ENCODE results near the gene PCDHB9.
"Not testable (repeated sequence)": the region's sequence is repeated elsewhere in the genome, so short reads cannot be mapped to it uniquely, and the experiment has no call there.

Gene PCDHB9

DNA sequence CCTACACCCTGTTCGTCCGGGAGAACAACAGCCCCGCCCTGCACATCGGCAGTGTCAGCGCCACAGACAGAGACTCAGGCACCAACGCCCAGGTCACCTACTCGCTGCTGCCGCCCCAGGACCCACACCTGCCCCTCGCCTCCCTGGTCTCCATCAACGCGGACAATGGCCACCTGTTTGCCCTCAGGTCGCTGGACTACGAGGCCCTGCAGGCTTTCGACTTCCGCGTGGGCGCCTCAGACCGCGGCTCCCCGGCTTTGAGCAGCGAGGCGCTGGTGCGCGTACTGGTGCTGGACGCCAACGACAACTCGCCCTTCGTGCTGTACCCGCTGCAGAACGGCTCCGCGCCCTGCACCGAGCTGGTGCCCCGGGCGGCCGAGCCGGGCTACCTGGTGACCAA is 1.7 kb downstream of the PCDHB9 start:
- not testable (repeated sequence) for DNase-seq (ENCODE audit: low spot score)

DNA sequence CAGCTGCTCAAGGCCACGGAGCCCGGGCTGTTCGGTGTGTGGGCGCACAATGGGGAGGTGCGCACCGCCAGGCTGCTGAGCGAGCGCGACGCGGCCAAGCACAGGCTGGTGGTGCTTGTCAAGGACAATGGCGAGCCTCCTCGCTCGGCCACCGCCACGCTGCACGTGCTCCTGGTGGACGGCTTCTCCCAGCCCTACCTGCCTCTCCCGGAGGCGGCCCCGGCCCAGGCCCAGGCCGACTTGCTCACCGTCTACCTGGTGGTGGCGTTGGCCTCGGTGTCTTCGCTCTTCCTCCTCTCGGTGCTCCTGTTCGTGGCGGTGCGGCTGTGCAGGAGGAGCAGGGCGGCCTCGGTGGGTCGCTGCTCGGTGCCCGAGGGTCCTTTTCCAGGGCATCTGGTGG is 2.2 kb downstream of the PCDHB9 start:
- DNase-seq (ENCODE audit: low spot score): not testable (repeated sequence)

DNA sequence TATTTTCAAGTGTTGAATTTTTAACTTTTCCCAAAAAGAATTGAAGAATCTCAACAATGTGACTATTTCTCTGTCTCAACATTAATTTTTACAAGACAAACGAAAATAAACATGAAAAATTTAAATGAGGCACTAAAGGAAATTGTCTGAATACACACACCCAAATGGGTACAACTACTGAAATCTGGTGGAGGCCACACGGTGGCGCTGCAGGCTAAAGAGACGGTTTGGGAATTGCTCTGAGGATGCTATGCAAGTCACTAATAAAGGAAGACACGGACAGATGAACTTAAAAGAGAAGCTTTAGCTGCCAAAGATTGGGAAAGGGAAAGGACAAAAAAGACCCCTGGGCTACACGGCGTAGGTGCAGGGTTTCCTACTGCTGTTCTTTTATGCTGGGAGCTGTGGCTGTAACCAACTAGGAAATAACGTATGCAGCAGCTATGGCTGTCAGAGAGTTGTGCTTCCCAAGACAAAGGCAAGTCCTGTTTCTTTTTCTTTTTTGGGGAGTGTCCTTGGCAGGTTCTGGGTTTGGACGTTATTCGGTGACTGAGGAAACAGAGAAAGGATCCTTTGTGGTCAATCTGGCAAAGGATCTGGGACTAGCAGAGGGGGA is 5.3 kb downstream of the PCDHB9 start, which contains the start of gene PCDHB10:
Gene PCDHB10 (plus strand): TSS at position 244 of the 616 bp plus-strand sequence. CDS start 200 bp downstream, at position 444.
- DNase-seq (ENCODE audit: low spot score): peak; percentile 37

DNA sequence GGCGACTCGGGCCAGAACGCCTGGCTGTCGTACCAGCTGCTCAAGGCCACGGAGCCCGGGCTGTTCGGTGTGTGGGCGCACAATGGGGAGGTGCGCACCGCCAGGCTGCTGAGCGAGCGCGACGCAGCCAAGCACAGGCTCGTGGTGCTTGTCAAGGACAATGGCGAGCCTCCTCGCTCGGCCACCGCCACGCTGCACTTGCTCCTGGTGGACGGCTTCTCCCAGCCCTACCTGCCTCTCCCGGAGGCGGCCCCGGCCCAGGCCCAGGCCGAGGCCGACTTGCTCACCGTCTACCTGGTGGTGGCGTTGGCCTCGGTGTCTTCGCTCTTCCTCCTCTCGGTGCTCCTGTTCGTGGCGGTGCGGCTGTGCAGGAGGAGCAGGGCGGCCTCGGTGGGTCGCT is 7.4 kb downstream of the PCDHB9 start:
- DNase-seq (ENCODE audit: low spot score): not testable (repeated sequence)

DNA sequence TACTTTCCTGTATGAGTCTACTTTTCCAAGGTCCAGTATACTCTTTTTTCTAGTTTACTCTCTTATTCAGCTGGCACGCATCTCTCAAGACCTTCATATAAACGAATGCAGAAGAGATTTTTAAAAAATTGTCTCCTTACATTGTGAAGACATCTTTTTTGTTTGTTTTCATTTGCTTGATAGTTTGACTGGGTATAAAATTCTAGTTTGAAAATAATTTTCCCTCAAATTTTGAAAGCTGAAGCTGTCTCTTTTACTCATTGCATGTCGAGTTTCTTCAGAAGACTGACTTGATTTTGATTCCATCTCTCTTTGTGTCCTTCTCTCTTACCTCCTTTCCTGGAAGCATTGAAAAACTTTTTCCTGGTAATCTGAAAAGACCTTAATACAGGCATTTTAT is 9.4 kb downstream of the PCDHB9 start:
- DNase-seq (ENCODE audit: low spot score): no peak

DNA sequence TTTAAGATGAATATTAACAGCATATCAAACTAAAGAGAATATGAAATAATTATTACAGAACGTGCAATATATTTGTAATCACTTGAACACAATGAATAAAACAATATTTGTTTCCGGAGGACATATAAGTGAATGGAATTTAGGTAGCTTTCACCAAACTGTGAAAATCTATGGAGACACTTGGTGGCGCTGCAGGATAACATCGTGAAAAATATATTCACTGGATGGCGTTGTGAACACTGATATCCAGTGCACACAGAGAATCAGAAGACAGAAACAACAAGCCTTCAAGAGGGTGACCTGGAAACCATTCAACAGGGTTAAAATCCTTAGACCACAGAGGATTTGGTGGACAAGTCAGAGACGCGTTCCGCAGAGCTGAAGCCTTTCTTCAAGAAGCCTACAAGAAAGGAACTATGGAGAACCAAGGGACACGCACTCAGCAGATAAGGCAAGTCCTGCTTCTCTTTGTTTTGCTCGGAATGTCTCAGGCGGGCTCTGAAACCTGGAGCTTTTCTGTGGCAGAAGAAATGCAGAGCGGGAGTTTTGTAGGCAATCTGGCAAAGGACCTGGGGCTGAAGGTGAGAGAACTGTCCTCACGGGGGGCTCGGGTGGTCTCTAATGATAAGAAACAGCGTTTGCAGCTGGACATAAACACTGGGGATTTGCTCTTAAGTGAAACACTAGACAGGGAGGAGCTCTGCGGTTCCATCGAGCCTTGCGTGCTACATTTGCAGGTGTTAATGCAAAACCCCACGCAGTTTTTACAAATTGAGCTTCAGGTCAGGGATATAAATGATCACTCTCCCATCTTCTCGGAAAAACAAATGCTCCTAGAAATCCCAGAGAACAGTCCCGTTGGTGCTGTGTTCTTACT is 12.6 kb downstream of the PCDHB9 start, which contains the start of gene PCDHB11:
Gene PCDHB11 (plus strand): TSS at position 269 of the 877 bp plus-strand sequence. CDS start 148 bp downstream, at position 417.
- DNase-seq (ENCODE audit: low spot score): no peak

DNA sequence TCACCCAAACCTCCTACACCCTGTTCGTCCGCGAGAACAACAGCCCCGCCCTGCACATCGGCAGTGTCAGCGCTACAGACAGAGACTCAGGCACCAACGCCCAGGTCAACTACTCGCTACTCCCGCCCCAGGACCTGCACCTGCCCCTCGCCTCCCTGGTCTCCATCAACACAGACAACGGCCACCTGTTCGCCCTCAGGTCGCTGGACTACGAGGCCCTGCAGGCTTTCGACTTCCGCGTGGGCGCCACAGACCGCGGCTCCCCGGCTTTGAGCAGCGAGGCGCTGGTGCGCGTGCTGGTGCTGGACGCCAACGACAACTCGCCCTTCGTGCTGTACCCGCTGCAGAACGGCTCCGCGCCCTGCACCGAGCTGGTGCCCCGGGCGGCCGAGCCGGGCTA is 14.2 kb downstream of the PCDHB9 start:
- DNase-seq (ENCODE audit: low spot score): not testable (repeated sequence)

DNA sequence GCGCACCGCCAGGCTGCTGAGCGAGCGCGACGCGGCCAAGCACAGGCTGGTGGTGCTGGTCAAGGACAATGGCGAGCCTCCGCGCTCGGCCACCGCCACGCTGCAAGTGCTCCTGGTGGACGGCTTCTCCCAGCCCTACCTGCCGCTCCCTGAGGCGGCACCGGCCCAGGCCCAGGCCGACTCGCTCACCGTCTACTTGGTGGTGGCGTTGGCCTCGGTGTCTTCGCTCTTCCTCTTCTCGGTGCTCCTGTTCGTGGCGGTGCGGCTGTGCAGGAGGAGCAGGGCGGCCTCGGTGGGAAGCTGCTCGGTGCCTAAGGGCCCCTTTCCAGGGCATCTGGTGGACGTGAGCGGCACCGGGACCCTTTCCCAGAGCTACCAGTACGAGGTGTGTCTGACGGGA is 14.7 kb downstream of the PCDHB9 start:
- DNase-seq (ENCODE audit: low spot score): not testable (repeated sequence)

DNA sequence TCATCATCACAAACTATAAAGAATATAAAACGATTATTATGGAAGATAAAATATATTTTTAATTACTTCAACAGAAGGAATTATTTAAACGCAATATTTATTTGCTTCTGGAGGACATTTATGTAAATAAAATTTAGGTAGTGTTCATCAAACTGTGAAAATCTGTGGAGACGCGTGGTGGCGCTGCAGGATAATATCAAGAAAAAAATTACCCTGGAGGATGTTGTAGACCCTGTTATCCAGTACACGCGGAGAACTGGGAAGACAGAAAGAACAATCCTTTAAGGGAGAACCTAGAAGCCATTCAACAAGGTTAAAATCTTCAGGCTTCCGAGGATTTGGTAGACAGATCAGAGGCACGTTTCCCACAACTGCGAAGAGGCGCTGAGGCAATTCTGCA is 21.5 kb downstream of the PCDHB9 start, which contains the start of gene PCDHB12:
Gene PCDHB12 (plus strand): TSS at position 242 of the 400 bp plus-strand sequence. CDS start 189 bp downstream, outside the sequence.
- peak; percentile 14 for DNase-seq (ENCODE audit: low spot score)

DNA sequence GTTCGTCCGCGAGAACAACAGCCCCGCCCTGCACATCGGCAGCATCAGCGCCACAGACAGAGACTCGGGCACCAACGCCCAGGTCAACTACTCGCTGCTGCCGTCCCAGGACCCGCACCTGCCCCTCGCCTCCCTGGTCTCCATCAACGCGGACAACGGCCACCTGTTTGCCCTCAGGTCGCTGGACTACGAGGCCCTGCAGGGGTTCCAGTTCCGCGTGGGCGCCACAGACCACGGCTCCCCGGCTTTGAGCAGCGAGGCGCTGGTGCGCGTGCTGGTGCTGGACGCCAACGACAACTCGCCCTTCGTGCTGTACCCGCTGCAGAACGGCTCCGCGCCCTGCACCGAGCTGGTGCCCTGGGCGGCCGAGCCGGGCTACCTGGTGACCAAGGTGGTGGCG is 23.3 kb downstream of the PCDHB9 start:
- not testable (repeated sequence) for DNase-seq (ENCODE audit: low spot score)

DNA sequence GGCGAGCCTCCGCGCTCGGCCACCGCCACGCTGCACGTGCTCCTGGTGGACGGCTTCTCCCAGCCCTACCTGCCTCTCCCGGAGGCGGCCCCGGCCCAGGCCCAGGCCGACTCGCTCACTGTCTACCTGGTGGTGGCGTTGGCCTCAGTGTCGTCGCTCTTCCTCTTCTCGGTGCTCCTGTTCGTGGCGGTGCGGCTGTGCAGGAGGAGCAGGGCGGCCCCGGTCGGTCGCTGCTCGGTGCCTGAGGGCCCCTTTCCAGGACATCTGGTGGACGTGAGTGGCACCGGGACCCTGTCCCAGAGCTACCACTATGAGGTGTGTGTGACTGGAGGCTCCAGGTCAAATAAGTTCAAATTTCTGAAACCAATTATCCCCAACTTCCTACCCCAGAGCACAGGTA is 23.9 kb downstream of the PCDHB9 start:
- DNase-seq (ENCODE audit: low spot score): not testable (repeated sequence)

DNA sequence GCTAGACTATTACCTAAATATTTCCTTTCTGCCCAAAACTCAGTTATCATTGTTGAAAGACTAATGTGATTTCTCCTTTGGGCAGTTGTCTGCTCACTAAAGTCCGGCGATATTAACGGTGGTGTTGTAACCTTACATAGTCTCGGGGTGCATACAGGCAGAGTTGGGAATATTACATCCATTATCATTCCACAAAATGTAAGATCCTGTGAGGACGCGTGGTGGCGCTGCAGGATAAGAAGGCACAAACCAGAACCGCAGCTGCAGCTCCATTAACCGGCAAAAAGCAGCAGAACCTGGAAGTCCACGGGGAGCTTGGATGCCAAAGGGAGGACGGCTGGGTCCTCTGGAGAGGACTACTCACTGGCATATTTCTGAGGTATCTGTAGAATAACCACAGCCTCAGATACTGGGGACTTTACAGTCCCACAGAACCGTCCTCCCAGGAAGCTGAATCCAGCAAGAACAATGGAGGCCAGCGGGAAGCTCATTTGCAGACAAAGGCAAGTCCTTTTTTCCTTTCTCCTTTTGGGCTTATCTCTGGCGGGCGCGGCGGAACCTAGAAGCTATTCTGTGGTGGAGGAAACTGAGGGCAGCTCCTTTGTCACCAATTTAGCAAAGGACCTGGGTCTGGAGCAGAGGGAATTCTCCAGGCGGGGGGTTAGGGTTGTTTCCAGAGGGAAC is 26.8 kb downstream of the PCDHB9 start, which contains the start of gene PCDHB13:
Gene PCDHB13 (plus strand): TSS at position 264 of the 684 bp plus-strand sequence. CDS start 205 bp downstream, at position 469.
- peak; percentile 1 for DNase-seq (ENCODE audit: low spot score)

DNA sequence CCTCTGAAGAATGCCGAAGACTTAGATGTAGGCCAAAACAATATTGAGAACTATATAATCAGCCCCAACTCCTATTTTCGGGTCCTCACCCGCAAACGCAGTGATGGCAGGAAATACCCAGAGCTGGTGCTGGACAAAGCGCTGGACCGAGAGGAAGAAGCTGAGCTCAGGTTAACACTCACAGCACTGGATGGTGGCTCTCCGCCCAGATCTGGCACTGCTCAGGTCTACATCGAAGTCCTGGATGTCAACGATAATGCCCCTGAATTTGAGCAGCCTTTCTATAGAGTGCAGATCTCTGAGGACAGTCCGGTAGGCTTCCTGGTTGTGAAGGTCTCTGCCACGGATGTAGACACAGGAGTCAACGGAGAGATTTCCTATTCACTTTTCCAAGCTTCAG is 27.6 kb downstream of the PCDHB9 start:
- not testable (repeated sequence) for DNase-seq (ENCODE audit: low spot score)

DNA sequence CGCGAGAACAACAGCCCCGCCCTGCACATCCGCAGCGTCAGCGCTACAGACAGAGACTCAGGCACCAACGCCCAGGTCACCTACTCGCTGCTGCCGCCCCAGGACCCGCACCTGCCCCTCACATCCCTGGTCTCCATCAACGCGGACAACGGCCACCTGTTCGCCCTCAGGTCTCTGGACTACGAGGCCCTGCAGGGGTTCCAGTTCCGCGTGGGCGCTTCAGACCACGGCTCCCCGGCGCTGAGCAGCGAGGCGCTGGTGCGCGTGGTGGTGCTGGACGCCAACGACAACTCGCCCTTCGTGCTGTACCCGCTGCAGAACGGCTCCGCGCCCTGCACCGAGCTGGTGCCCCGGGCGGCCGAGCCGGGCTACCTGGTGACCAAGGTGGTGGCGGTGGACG is 28.5 kb downstream of the PCDHB9 start:
- DNase-seq (ENCODE audit: low spot score): not testable (repeated sequence)

DNA sequence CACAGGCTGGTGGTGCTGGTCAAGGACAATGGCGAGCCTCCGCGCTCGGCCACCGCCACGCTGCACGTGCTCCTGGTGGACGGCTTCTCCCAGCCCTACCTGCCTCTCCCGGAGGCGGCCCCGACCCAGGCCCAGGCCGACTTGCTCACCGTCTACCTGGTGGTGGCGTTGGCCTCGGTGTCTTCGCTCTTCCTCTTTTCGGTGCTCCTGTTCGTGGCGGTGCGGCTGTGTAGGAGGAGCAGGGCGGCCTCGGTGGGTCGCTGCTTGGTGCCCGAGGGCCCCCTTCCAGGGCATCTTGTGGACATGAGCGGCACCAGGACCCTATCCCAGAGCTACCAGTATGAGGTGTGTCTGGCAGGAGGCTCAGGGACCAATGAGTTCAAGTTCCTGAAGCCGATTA is 29.1 kb downstream of the PCDHB9 start:
- not testable (repeated sequence) for DNase-seq (ENCODE audit: low spot score)

DNA sequence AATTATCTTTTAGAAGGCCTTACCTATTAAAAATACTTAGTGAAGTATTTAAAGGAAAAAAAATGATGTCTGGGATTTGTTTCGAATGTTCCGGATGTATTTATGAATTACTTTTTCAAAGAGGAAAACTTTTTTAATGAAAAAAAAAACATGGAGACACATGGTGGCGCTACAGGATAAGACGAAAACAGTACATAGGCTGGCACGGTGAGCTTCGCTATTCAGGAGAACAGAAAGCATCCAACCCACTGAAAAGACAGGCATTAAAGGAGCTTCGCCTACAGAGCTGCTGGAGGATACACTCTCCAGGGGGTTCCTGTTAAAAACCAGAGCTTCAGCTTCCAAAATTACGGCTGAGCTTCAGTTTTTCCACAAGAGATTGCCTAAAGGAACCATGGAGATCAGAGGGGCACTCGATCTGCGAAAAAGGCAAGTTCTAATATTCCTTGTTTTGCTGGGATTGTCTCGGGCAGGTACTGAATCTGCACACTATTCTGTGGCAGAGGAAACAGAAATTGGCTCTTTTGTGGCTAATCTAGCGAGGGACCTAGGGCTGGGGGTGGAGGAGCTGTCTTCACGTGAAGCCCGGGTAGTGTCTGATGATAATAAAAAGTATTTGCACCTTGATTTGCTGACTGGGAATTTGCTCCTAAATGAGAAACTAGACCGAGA is 36.3 kb downstream of the PCDHB9 start, which contains the start of gene PCDHB14:
Gene PCDHB14 (plus strand): TSS at position 232 of the 672 bp plus-strand sequence. CDS start 163 bp downstream, at position 395.
- peak; percentile 24 for DNase-seq (ENCODE audit: low spot score)

DNA sequence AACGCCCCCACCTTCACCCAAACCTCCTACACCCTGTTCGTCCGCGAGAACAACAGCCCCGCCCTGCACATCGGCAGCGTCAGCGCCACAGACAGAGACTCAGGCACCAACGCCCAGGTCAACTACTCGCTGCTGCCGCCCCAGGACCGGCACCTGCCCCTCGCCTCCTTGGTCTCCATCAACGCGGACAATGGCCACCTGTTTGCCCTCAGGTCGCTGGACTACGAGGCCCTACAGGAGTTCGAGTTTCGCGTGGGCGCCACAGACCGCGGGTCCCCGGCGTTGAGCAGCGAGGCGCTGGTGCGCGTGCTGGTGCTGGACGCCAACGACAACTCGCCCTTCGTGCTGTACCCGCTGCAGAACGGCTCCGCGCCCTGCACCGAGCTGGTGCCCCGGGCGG is 37.9 kb downstream of the PCDHB9 start:
- DNase-seq (ENCODE audit: low spot score): not testable (repeated sequence)

DNA sequence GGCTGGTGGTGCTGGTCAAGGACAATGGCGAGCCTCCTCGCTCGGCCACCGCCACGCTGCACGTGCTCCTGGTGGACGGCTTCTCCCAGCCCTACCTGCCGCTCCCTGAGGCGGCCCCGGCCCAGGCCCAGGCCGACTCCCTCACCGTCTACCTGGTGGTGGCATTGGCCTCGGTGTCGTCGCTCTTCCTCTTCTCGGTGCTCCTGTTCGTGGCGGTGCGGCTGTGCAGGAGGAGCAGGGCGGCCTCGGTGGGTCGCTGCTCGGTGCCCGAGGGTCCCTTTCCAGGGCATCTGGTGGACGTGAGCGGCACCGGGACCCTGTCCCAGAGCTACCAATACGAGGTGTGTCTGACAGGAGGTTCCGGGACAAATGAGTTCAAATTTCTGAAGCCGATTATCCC is 38.5 kb downstream of the PCDHB9 start:
- not testable (repeated sequence) for DNase-seq (ENCODE audit: low spot score)

DNA sequence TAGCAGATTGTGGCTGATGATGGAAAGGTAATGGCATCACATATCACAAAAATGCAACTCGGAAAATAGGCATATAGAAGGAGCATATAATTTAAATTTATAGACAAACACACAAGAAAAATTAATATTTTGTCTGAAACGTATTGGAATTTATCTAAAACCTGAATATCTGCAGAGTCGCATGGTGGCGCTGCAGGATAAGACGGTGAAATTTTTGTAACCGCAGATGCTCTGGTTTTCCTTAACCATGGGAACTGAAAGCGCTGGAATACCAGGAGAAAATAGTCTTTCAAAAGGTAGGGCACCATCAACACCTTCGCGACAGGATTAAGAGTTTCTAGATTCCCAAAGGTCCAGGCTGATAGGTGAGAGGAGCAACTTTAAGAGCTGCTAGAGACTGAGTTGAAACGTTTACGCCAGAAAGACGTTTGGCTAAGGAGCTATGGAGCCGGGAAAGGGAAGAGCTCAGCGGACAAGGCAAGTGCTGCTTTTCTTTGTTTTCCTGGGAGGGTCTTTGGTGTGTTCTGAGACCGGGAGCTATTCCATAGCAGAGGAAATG is 47.2 kb downstream of the PCDHB9 start:
- DNase-seq (ENCODE audit: low spot score): no peak

DNA sequence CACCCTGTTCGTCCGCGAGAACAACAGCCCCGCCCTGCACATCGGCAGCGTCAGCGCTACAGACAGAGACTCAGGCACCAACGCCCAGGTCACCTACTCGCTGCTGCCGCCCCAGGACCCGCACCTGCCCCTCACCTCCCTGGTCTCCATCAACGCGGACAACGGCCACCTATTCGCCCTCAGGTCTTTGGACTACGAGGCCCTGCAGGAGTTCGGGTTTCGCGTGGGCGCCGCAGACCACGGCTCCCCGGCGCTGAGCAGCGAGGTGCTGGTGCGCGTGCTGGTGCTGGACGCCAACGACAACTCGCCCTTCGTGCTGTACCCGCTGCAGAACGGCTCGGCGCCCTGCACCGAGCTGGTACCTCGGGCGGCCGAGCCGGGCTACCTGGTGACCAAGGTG is 49.0 kb downstream of the PCDHB9 start:
- not testable (repeated sequence) for DNase-seq (ENCODE audit: low spot score)

All from pons (tissue), 1 donor.